ENCODE results near the gene CBY1. TPM values are rescaled to one million over a fixed set of nuclear protein-coding genes. Genes with fewer than 3 reads are reported as not detected.

The CBY1 gene
- polyA plus RNA-seq, 1 donor = 38.7 TPM

DNA sequence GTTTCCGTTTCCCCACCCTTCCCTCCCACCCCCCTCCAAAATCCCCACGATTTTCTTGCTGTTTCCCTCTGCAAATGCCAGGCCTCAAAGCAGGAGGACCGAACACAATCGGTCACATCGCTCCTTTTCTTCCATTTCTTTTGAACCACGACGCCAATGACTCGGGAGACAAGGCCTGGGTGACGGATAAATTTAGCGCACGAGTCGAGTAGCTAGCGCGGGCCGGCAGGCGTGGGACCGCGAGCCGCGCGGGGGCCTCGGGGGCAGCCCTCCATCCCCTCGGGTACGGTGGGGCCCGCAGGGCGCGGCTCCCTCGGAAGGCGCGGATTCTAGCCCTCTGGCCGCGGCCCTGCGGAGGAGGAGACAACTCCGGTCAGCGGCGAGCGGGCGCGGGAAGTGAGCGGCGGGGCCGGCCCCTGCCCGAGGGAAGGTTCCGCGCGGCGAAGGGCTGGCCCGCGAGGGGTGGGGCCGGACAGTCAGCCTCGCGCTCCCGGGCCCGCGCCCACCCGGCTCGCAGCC lies 43.9 kb downstream of the CBY1 start:
- Histone ChIP-seq H3K27ac (ENCODE audit: low read length) (peak overlapping the region; percentile 91), H3K4me1 (ENCODE audit: control insufficient read depth, insufficient read depth, low read length) (peaks cover 31% of the 10 kb centered on the region), H3K27me3 (ENCODE audit: control insufficient read depth, insufficient read depth, low read length) (no peaks in the 10 kb centered on the region), H3K36me3 (ENCODE audit: control insufficient read depth, insufficient read depth, low read length) (no peaks in the 10 kb centered on the region), H3K4me3 (ENCODE audit: low read length) (peak overlapping the region; percentile 48), H3K9me3 (ENCODE audit: control insufficient read depth, low read depth, low read length) (no peaks in the 10 kb centered on the region)
- peak in 1 of 2 donors; percentile 61 for DNase-seq
- no CpG with 5 or more reads among the region's 57 CpGs for WGBS (ENCODE audit: insufficient coverage, low lambda C conversion rate)

DNA sequence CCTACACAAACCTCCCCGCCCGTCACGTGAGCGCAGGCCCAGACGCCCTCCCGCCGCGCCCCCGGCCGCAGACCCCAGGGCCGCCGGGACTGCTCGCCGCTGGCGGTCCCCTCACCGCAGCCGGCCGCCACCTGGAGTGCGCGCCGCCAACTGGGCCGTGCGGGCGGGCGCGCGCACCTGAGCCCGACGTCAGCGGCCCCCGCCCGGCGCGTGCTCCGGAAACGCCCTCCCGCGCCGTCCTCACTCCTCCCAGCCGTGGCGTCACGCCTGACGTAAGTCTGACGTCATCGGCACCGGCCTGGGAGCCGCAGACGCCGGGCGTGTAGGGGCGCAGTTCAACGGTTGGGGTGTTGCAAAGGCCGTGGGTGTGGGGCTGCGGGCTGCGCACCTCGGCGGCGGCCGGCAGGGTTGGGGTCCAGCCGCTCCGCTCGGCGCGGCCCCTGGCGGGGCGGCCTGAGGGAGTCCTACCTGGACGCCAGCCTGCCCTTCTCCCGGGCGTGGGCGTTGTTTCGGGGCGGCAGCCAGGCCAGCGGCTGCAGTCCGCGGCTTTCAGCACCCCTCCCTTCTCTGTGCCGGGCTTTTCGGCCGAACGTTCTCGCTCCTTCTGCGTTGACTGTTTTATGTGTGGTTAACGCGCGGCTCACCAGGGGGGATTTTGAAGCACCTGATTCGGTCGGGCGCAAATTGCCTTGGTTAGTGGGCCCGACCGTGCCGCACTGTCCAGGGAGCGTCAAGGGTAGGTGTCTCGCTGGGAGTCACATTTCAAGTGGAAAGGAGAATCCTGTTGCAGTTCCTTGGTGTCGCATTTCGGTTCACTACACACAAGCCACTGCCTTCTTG lies 44.6 kb downstream of the CBY1 start, which contains the start of gene JOSD1:
JOSD1 (minus strand) TSS at position 155 of the 840 bp plus-strand sequence. CDS start 956 bp downstream, outside the sequence.
- no peaks in the 10 kb centered on the region for H3K36me3 ChIP-seq (ENCODE audit: control insufficient read depth, insufficient read depth, low read length)
- H3K27me3 ChIP-seq (ENCODE audit: control insufficient read depth, insufficient read depth, low read length) = no peaks in the 10 kb centered on the region
- H3K9me3 ChIP-seq (ENCODE audit: control insufficient read depth, low read depth, low read length) = no peaks in the 10 kb centered on the region
- DNase-seq = peak; percentile 96 to 98
- peaks cover 25% of the 10 kb centered on the region for H3K4me1 ChIP-seq (ENCODE audit: control insufficient read depth, insufficient read depth, low read length)
- no CpG with 5 or more reads among the region's 94 CpGs for WGBS (ENCODE audit: insufficient coverage, low lambda C conversion rate)
- H3K27ac ChIP-seq (ENCODE audit: low read length) = peak within 1 kb of the TSS; percentile 95
- H3K4me3 ChIP-seq (ENCODE audit: low read length) = peak within 1 kb of the TSS; percentile 77

DNA sequence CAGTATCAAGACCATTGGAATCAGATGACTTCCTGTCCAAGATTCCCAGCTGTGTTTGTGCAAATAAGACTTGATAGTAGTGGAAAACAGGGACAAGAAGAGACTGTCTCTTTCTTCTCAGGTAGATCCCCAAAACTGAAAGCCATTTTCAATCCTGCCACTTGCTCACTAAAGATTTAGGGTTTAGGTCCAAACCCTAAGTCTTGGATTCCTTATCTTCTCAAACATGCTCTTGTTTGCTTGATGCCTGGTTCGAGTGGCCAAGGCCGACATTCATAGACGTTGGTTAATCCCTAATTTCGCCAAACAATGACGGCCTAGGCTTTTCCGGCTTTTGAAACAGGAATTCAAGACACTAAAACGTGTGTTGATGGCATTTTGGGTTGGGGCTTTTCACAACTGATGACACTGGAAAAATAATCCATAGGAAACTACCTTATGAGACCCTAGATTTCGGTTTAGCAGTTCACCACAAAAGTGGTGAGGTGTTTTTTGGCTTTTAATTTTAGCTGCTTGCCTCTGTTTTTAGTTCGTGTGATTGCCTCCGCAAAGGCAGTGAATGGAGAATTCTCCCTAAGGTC lies 48.3 kb downstream of the CBY1 start:
- no peaks in the 10 kb centered on the region for H3K27me3 ChIP-seq (ENCODE audit: control insufficient read depth, insufficient read depth, low read length)
- peak overlapping the region; percentile 28 for H3K4me3 ChIP-seq (ENCODE audit: low read length)
- 20% methylated on average over 1 of the region's 10 CpGs for WGBS (ENCODE audit: insufficient coverage, low lambda C conversion rate)
- peaks cover 23% of the 10 kb centered on the region for H3K4me1 ChIP-seq (ENCODE audit: control insufficient read depth, insufficient read depth, low read length)
- no peaks in the 10 kb centered on the region for H3K9me3 ChIP-seq (ENCODE audit: control insufficient read depth, low read depth, low read length)
- peak overlapping the region; percentile 83 for H3K27ac ChIP-seq (ENCODE audit: low read length)
- peak in 1 of 2 donors; percentile 39 for DNase-seq
- peaks cover 6% of the 10 kb centered on the region for H3K36me3 ChIP-seq (ENCODE audit: control insufficient read depth, insufficient read depth, low read length)

DNA sequence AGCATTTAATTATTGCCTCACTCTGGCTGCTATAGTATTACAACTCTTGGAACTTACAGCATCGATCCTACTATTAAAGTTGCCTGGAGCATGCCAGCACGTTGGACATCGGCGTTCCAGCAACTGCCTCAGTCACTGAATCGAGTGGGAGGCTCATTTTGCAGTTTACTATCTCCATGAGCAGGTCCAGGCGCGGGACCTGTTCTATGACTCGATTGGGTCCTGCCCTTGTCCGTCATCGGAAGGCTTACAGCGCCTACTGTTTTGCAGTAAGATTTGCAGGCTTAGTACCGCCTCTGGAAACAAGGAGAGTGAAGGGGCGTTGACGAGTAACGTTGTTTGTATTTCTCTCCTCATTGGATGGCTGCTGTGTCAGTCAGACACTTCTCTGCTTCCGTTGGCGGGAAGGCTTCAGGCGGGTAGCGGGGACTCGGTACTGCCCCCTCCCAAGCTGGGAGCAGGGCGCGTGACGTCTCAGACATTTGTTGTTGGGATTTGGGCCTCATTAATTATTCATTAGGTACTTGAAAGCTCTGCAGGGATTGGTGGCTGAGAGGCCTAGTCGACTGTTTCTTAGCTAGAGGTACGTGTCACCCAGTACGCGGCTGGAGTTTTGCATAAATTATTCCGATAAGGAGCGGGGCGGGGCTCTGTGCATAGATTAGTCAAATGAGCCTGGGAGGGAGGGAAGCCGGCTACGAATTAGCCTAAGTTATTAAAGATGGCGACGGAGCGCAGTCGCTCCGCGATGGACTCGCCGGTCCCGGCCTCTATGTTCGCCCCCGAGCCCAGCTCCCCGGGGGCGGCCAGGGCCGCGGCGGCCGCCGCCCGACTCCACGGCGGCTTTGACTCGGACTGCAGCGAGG lies 49.0 kb downstream of the CBY1 start, which contains the start of gene GTPBP1:
GTPBP1 (plus strand) TSS at position 710 of the 866 bp plus-strand sequence; CDS start at position 722, 12 bp downstream.
- H3K27ac ChIP-seq (ENCODE audit: low read length) = peak within 1 kb of the TSS; percentile 96
- DNase-seq = peak; percentile 100
- H3K9me3 ChIP-seq (ENCODE audit: control insufficient read depth, low read depth, low read length) = no peaks in the 10 kb centered on the region
- WGBS (ENCODE audit: insufficient coverage, low lambda C conversion rate) = 0% methylated on average over 3 of the region's 55 CpGs
- peak within 1 kb of the TSS; percentile 95 for H3K4me3 ChIP-seq (ENCODE audit: low read length)
- H3K27me3 ChIP-seq (ENCODE audit: control insufficient read depth, insufficient read depth, low read length) = no peaks in the 10 kb centered on the region
- peaks cover 12% of the 10 kb centered on the region for H3K36me3 ChIP-seq (ENCODE audit: control insufficient read depth, insufficient read depth, low read length)
- peaks cover 23% of the 10 kb centered on the region for H3K4me1 ChIP-seq (ENCODE audit: control insufficient read depth, insufficient read depth, low read length)

DNA sequence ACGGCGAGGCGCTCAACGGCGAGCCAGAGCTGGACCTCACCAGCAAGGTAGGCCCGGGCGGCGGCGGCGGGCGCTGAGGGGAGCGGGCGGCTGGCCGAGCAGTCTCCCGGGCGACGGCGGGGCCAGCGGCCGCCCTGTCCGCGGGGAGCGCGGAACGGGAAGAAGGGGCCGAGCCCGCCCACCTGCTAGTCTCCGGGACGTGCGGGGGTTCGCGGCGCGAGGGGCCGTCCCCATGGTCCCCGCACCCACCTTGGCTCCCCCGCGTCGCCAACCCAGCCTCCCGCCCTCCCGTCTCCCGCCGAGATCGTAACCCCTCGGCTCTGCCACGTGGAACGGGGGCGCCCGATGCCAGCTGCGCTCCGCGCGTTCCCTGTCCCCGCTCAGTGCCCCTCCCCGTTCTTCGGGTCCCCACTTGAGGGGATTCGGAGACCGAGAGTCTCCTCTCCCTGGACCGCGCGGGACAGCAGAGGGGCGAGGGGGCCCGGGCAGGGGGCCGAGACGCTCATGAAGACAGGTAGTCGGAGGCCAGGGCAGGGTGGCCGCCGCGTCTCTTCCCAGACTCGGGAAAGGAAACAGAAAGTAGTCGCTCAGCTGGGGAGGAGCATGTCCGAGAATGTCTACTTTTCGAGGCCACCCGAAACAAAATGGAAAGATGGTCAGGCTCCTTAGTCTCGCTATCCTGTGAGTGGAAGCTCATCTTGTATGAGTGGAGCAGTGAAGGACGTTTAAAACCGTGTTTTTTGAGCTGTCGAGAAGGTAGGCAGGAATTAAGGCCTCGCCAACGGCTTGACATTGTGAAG lies 49.9 kb downstream of the CBY1 start:
- peak overlapping the region; percentile 95 for H3K4me3 ChIP-seq (ENCODE audit: low read length)
- H3K4me1 ChIP-seq (ENCODE audit: control insufficient read depth, insufficient read depth, low read length) = peaks cover 23% of the 10 kb centered on the region
- peak in 1 of 2 donors; percentile 76 for DNase-seq
- H3K27me3 ChIP-seq (ENCODE audit: control insufficient read depth, insufficient read depth, low read length) = no peaks in the 10 kb centered on the region
- peaks cover 12% of the 10 kb centered on the region for H3K36me3 ChIP-seq (ENCODE audit: control insufficient read depth, insufficient read depth, low read length)
- H3K27ac ChIP-seq (ENCODE audit: low read length) = peak overlapping the region; percentile 96
- H3K9me3 ChIP-seq (ENCODE audit: control insufficient read depth, low read depth, low read length) = no peaks in the 10 kb centered on the region
- WGBS (ENCODE audit: insufficient coverage, low lambda C conversion rate) = no CpG with 5 or more reads among the region's 80 CpGs

DNA sequence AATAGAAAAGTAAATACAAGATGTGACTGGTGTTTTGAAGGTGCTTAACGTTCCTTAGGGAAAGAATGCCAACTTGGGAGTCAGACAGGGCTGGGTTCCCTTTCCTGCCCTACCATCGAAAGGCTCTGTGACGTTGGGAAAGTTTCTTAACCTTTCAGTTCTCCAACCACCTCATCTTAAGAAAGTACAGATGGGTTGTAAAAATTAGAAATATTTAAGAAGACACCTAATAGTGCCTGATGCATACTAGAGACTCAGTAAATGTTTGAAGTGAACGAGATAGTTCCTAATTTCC lies 50.4 kb downstream of the CBY1 start:
- H3K36me3 ChIP-seq (ENCODE audit: control insufficient read depth, insufficient read depth, low read length) = peaks cover 15% of the 10 kb centered on the region
- WGBS (ENCODE audit: insufficient coverage, low lambda C conversion rate) = no CpG with 5 or more reads among the region's 4 CpGs
- H3K9me3 ChIP-seq (ENCODE audit: control insufficient read depth, low read depth, low read length) = no peaks in the 10 kb centered on the region
- H3K27me3 ChIP-seq (ENCODE audit: control insufficient read depth, insufficient read depth, low read length) = no peaks in the 10 kb centered on the region
- H3K4me1 ChIP-seq (ENCODE audit: control insufficient read depth, insufficient read depth, low read length) = peaks cover 20% of the 10 kb centered on the region
- H3K4me3 ChIP-seq (ENCODE audit: low read length) = peak overlapping the region; percentile 95
- H3K27ac ChIP-seq (ENCODE audit: low read length) = peak overlapping the region; percentile 96
- no peak for DNase-seq

DNA sequence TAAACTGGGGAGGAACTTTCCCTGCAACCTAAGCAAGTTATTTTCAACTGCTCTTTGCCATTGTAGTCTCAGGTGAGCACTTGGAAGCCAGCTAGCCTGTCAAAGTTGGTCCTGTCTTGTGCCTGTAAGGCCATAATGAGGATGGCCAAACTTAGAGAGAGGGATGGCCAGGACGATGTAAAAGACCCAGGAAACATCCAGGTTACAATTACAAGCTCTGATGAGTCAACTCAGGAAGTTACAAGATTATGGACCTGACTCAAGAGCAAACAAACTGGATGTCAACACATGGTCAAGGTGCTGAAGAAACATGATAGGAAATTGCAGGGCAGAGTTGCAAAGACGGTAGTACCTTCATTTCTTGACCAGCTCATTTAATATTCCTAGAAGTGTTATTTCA lies 50.9 kb downstream of the CBY1 start:
- WGBS (ENCODE audit: insufficient coverage, low lambda C conversion rate) = no CpG with 5 or more reads among the region's 2 CpGs
- DNase-seq = peak; percentile 73 to 87
- Histone ChIP-seq H3K27ac (ENCODE audit: low read length) (peak overlapping the region; percentile 96), H3K4me3 (ENCODE audit: low read length) (peak overlapping the region; percentile 95), H3K4me1 (ENCODE audit: control insufficient read depth, insufficient read depth, low read length) (peaks cover 20% of the 10 kb centered on the region), H3K9me3 (ENCODE audit: control insufficient read depth, low read depth, low read length) (no peaks in the 10 kb centered on the region), H3K36me3 (ENCODE audit: control insufficient read depth, insufficient read depth, low read length) (peaks cover 19% of the 10 kb centered on the region), H3K27me3 (ENCODE audit: control insufficient read depth, insufficient read depth, low read length) (no peaks in the 10 kb centered on the region)

DNA sequence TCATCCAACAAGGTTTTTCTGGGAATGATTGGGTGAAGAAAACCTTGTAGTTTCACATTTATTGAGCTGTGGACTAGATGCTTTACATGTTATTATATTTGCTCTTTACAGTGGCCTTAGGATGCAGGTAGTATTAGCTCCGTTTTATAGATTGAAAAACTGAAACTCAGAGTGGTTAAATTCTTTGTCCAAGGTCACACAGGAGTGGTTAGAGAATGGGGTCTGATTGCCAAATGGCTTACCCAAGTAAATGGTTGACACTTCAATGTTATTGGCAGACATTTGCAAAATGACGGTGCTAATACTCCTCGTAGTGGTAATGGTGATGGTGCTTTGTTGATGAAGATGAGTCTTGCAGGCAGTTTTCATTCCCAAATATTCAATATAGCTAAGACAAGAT lies 51.5 kb downstream of the CBY1 start:
- no CpG with 5 or more reads among the region's 3 CpGs for WGBS (ENCODE audit: insufficient coverage, low lambda C conversion rate)
- peak overlapping the region; percentile 96 for H3K27ac ChIP-seq (ENCODE audit: low read length)
- peaks cover 23% of the 10 kb centered on the region for H3K36me3 ChIP-seq (ENCODE audit: control insufficient read depth, insufficient read depth, low read length)
- H3K27me3 ChIP-seq (ENCODE audit: control insufficient read depth, insufficient read depth, low read length) = no peaks in the 10 kb centered on the region
- H3K9me3 ChIP-seq (ENCODE audit: control insufficient read depth, low read depth, low read length) = no peaks in the 10 kb centered on the region
- no peak for DNase-seq
- H3K4me1 ChIP-seq (ENCODE audit: control insufficient read depth, insufficient read depth, low read length) = peaks cover 20% of the 10 kb centered on the region
- peak overlapping the region; percentile 95 for H3K4me3 ChIP-seq (ENCODE audit: low read length)

DNA sequence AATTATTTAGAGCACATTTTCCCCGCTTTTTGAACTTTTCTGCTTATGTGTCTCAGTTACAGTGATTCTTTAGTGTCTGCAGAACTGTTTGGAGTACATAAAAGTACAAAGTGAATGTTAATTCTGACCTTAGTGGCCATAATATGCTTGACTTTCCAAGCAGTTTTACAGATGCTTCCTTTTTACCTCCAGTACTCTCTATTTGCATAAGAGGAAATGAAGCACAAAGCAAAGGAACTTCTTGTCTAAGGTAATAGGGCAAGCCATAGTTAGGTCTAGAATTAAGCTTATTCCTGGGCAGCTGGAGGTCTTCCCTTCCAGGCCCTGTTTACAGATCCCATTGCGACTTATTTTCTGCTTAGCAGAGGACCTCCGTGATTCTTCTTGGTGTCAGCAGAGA lies 52.9 kb downstream of the CBY1 start:
- no peak for DNase-seq
- Histone ChIP-seq H3K27me3 (ENCODE audit: control insufficient read depth, insufficient read depth, low read length) (no peaks in the 10 kb centered on the region), H3K4me3 (ENCODE audit: low read length) (no peak overlapping the region), H3K9me3 (ENCODE audit: control insufficient read depth, low read depth, low read length) (no peaks in the 10 kb centered on the region), H3K27ac (ENCODE audit: low read length) (no peak overlapping the region), H3K36me3 (ENCODE audit: control insufficient read depth, insufficient read depth, low read length) (peaks cover 26% of the 10 kb centered on the region), H3K4me1 (ENCODE audit: control insufficient read depth, insufficient read depth, low read length) (peaks cover 20% of the 10 kb centered on the region)
- WGBS (ENCODE audit: insufficient coverage, low lambda C conversion rate) = 90% methylated on average over 2 of the region's 3 CpGs

Measured in large intestine (tissue), 3 donors.